ENCODE results near the gene APLF. TPM values are rescaled to one million over a fixed set of nuclear protein-coding genes. Genes with fewer than 3 reads are reported as not detected.
"Not testable (repeated sequence)": the region's sequence is repeated elsewhere in the genome, so short reads cannot be mapped to it uniquely, and the experiment has no call there.

APLF gene
- total and polyA plus RNA-seq, 8 donors: 3.3 to 4.4 (median 3.9) TPM

- intact Hi-C loops (cut with DNase I): loop anchor here in 1 of 2 donors (5.0 kb wide), 1 partner anchor 80 kb away; no protein-coding TSS in a partner anchor
- Histone ChIP-seq H3K27ac (no peak overlapping the region), H3K27me3 (no peaks in the 10 kb centered on the region), H3K36me3 (no peaks in the 10 kb centered on the region), H3K4me3 (no peak overlapping the region), H3K9me3 (peaks cover 0 to under 1% of the 10 kb centered on the region in 2 donors), H3K4me1 (peaks cover 9 to 20% of the 10 kb centered on the region in 2 donors)
- peak in 1 of 2 donors; percentile 27 for TF ChIP-seq CTCF (IDR thresholded peaks at IDR 0.05)
- ATAC-seq (no peak), DNase-seq (no peak)
These were observed 25.4 kb upstream of the APLF start for GRCh38 chr2:68441994-68442322.

GRCh38 chr2:68446425-68446824 is 21.0 kb upstream of the APLF start:
- H3K27ac ChIP-seq; DNase-seq; H3K27me3 ChIP-seq; H3K4me1 ChIP-seq; H3K36me3 ChIP-seq; intact Hi-C loops (cut with DNase I); ATAC-seq; H3K4me3 ChIP-seq: not testable (repeated sequence)
- H3K9me3 ChIP-seq: peaks cover 0 to 22% of the 10 kb centered on the region in 2 donors

DNA sequence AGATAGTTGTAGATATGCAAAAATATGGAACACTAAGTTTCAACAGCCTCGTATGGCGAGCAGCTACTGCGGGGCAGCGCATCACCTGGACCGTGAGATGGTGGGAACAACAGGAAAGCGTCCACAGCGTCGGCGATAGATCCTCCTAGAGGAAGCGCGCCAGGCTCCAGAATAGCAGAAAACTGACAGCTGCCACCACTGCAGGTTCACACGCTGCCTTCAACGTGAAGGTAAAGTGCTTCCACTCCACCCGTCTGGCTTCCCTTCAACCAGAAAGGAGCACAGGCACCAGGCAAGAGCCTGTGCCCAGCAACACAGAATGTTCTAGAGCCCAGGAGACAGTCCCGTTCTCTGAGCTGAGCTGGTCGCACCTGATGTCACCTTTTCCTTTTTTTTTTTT is 20.3 kb upstream of the APLF start:
- intact Hi-C loops (cut with DNase I): no loop called here
- Histone ChIP-seq H3K36me3 (no peaks in the 10 kb centered on the region), H3K27me3 (no peaks in the 10 kb centered on the region), H3K27ac (no peak overlapping the region), H3K9me3 (peaks cover 0 to 22% of the 10 kb centered on the region in 2 donors), H3K4me1 (no peaks in the 10 kb centered on the region), H3K4me3 (no peak overlapping the region)
- DNase-seq (no peak), ATAC-seq (no peak)
- TF ChIP-seq CTCF (IDR thresholded peaks at IDR 0.05): no peak

GRCh38 chr2:68448671-68449653 is 18.4 kb upstream of the APLF start:
- ATAC-seq (peak; percentile 13), DNase-seq (peak in 1 of 4 donors; percentile 62)
- Histone ChIP-seq H3K27me3 (no peaks in the 10 kb centered on the region), H3K27ac (no peak overlapping the region), H3K36me3 (no peaks in the 10 kb centered on the region), H3K9me3 (peaks cover 0 to 22% of the 10 kb centered on the region in 2 donors), H3K4me1 (no peaks in the 10 kb centered on the region), H3K4me3 (no peak overlapping the region)
- no peak for TF ChIP-seq CTCF (IDR thresholded peaks at IDR 0.05)
- intact Hi-C loops (cut with DNase I): no loop called here

GRCh38 chr2:68452158-68452900 is 15.1 kb upstream of the APLF start:
- Histone ChIP-seq H3K36me3 (no peaks in the 10 kb centered on the region), H3K4me1 (no peaks in the 10 kb centered on the region), H3K27me3 (no peaks in the 10 kb centered on the region), H3K27ac (peak overlapping the region in 1 of 2 donors; percentile 5), H3K9me3 (peaks cover 0 to 18% of the 10 kb centered on the region in 2 donors), H3K4me3 (no peak overlapping the region)
- no peak for TF ChIP-seq CTCF (IDR thresholded peaks at IDR 0.05)
- intact Hi-C loops (cut with DNase I): no loop called here
- no peak for DNase-seq
- no peak for ATAC-seq

All from left lung (tissue), 10 donors.